ENCODE data around the gene CUL2. TPM values are rescaled to one million over a fixed set of nuclear protein-coding genes. Genes with fewer than 3 reads are reported as not detected.

The CUL2 gene
- total RNA-seq, 4 donors from 2014 or later, result 15.0 to 18.7 (median 17.5) TPM

GRCh38 chr10:35079265-35079664 lies 10.9 kb downstream of the CUL2 start:
- no peak for DNase-seq (ENCODE audit: low spot score in 2 of 2)
- 95 to 97% methylated on average over 4 of the region's 4 CpGs for WGBS, 2 donors
- intact Hi-C loops (cut with DNase I; ENCODE audit: low total_unique reads), result no loop called here
- TF ChIP-seq POLR2A (IDR thresholded peaks at IDR 0.05) (no peak), CTCF (IDR thresholded peaks at IDR 0.05) (no peak)
- no peak overlapping the region for H3K4me3 ChIP-seq (ENCODE audit: low read depth, poor library complexity, severe bottlenecking)

GRCh38 chr10:35075228-35075627 lies 14.9 kb downstream of the CUL2 start:
- no peak for DNase-seq (ENCODE audit: low spot score in 2 of 2)
- 84 to 92% methylated on average over 3 of the region's 3 CpGs for WGBS, 2 donors
- TF ChIP-seq CTCF (IDR thresholded peaks at IDR 0.05), result no peak
- TF ChIP-seq POLR2A (IDR thresholded peaks at IDR 0.05), result no peak
- intact Hi-C loops (cut with DNase I; ENCODE audit: low total_unique reads), result no loop called here
- no peak overlapping the region for H3K4me3 ChIP-seq (ENCODE audit: low read depth, poor library complexity, severe bottlenecking)

GRCh38 chr10:35074266-35074665 lies 15.9 kb downstream of the CUL2 start:
- WGBS, 2 donors, result 93 to 97% methylated on average over 4 of the region's 4 CpGs
- intact Hi-C loops (cut with DNase I; ENCODE audit: low total_unique reads), result no loop called here
- TF ChIP-seq POLR2A (IDR thresholded peaks at IDR 0.05) (no peak), CTCF (IDR thresholded peaks at IDR 0.05) (no peak)
- no peak for DNase-seq (ENCODE audit: low spot score in 2 of 2)
- no peak overlapping the region for H3K4me3 ChIP-seq (ENCODE audit: low read depth, poor library complexity, severe bottlenecking)

- DNase-seq (ENCODE audit: low spot score in 2 of 2), result no peak
- intact Hi-C loops (cut with DNase I; ENCODE audit: low total_unique reads), result no loop called here
- H3K4me3 ChIP-seq (ENCODE audit: low read depth, poor library complexity, severe bottlenecking), result no peak overlapping the region
- no peak for TF ChIP-seq POLR2A (IDR thresholded peaks at IDR 0.05)
- TF ChIP-seq CTCF (IDR thresholded peaks at IDR 0.05), result no peak
- 89 to 91% methylated on average over 3 of the region's 3 CpGs for WGBS, 2 donors
Observed at GRCh38 chr10:35070521-35070920, 19.6 kb downstream of the CUL2 start.

GRCh38 chr10:35063837-35064454 lies 26.2 kb downstream of the CUL2 start:
- WGBS, 2 donors, result 88 to 95% methylated on average over 3 of the region's 3 CpGs
- intact Hi-C loops (cut with DNase I; ENCODE audit: low total_unique reads), result no loop called here
- no peak for DNase-seq (ENCODE audit: low spot score in 2 of 2)
- TF ChIP-seq POLR2A (IDR thresholded peaks at IDR 0.05), result no peak
- TF ChIP-seq CTCF (IDR thresholded peaks at IDR 0.05), result no peak
- no peak overlapping the region for H3K4me3 ChIP-seq (ENCODE audit: low read depth, poor library complexity, severe bottlenecking)

GRCh38 chr10:35059481-35059880 lies 30.7 kb downstream of the CUL2 start:
- H3K4me3 ChIP-seq (ENCODE audit: low read depth, poor library complexity, severe bottlenecking), result no peak overlapping the region
- intact Hi-C loops (cut with DNase I; ENCODE audit: low total_unique reads), result no loop called here
- TF ChIP-seq POLR2A (IDR thresholded peaks at IDR 0.05) (no peak), CTCF (IDR thresholded peaks at IDR 0.05) (no peak)
- DNase-seq (ENCODE audit: low spot score in 2 of 2), result no peak
